ENCODE measurements around the gene PDE3A. TPM values are rescaled to one million over a fixed set of nuclear protein-coding genes. Genes with fewer than 3 reads are reported as not detected.

Gene PDE3A
- total RNA-seq, 1 donor from 2014 or later: 27.9 TPM

GRCh38 chr12:20426957-20427356 lies 58.6 kb downstream of the PDE3A start:
- no peak for TF ChIP-seq CTCF (IDR thresholded peaks at IDR 0.05)
- no peak overlapping the region for H3K27ac Mint-ChIP-seq (ENCODE audit: unreplicated experiment)
- peaks cover 1% of the 10 kb centered on the region for H3K36me3 Mint-ChIP-seq (ENCODE audit: low read depth)
- peaks cover 51% of the 10 kb centered on the region for H3K4me1 Mint-ChIP-seq (ENCODE audit: low read depth)
- no peaks in the 10 kb centered on the region for H3K27me3 Mint-ChIP-seq (ENCODE audit: low read depth)
- no peaks in the 10 kb centered on the region for H3K9me3 Mint-ChIP-seq (ENCODE audit: low read depth)
- no peak for DNase-seq (ENCODE audit: low spot score)
- H3K4me3 Mint-ChIP-seq (ENCODE audit: unreplicated experiment): no peak overlapping the region

GRCh38 chr12:20429852-20430251 lies 61.5 kb downstream of the PDE3A start:
- no peaks in the 10 kb centered on the region for H3K9me3 Mint-ChIP-seq (ENCODE audit: low read depth)

GRCh38 chr12:20432290-20432689 lies 64.0 kb downstream of the PDE3A start:
- H3K27ac Mint-ChIP-seq (ENCODE audit: unreplicated experiment): no peak overlapping the region
- no peak for DNase-seq (ENCODE audit: low spot score)
- peaks cover 59% of the 10 kb centered on the region for H3K4me1 Mint-ChIP-seq (ENCODE audit: low read depth)
- H3K9me3 Mint-ChIP-seq (ENCODE audit: low read depth): no peaks in the 10 kb centered on the region
- no peak overlapping the region for H3K4me3 Mint-ChIP-seq (ENCODE audit: unreplicated experiment)
- no peaks in the 10 kb centered on the region for H3K27me3 Mint-ChIP-seq (ENCODE audit: low read depth)
- H3K36me3 Mint-ChIP-seq (ENCODE audit: low read depth): peaks cover 2% of the 10 kb centered on the region
- no peak for TF ChIP-seq CTCF (IDR thresholded peaks at IDR 0.05)

More at GRCh38 chr12:20429852-20430251, 61.5 kb downstream of the PDE3A start:
- peak overlapping the region; percentile 3 for H3K27ac Mint-ChIP-seq (ENCODE audit: unreplicated experiment)
- H3K4me1 Mint-ChIP-seq (ENCODE audit: low read depth): peaks cover 45% of the 10 kb centered on the region
- no peak for TF ChIP-seq CTCF (IDR thresholded peaks at IDR 0.05)
- no peak for DNase-seq (ENCODE audit: low spot score)
- H3K36me3 Mint-ChIP-seq (ENCODE audit: low read depth): peaks cover 2% of the 10 kb centered on the region
- H3K4me3 Mint-ChIP-seq (ENCODE audit: unreplicated experiment): no peak overlapping the region
- no peaks in the 10 kb centered on the region for H3K27me3 Mint-ChIP-seq (ENCODE audit: low read depth)

GRCh38 chr12:20434996-20435395 lies 66.7 kb downstream of the PDE3A start:
- peak overlapping the region; percentile 3 for H3K27ac Mint-ChIP-seq (ENCODE audit: unreplicated experiment)

GRCh38 chr12:20436316-20436715 lies 68.0 kb downstream of the PDE3A start:
- H3K27me3 Mint-ChIP-seq (ENCODE audit: low read depth): no peaks in the 10 kb centered on the region

More at GRCh38 chr12:20434996-20435395, 66.7 kb downstream of the PDE3A start:
- no peaks in the 10 kb centered on the region for H3K27me3 Mint-ChIP-seq (ENCODE audit: low read depth)
- DNase-seq (ENCODE audit: low spot score): no peak
- H3K9me3 Mint-ChIP-seq (ENCODE audit: low read depth): no peaks in the 10 kb centered on the region
- peaks cover 71% of the 10 kb centered on the region for H3K4me1 Mint-ChIP-seq (ENCODE audit: low read depth)
- peaks cover 2% of the 10 kb centered on the region for H3K36me3 Mint-ChIP-seq (ENCODE audit: low read depth)
- TF ChIP-seq CTCF (IDR thresholded peaks at IDR 0.05): no peak
- no peak overlapping the region for H3K4me3 Mint-ChIP-seq (ENCODE audit: unreplicated experiment)

More at GRCh38 chr12:20436316-20436715, 68.0 kb downstream of the PDE3A start:
- no peak for DNase-seq (ENCODE audit: low spot score)
- Mint-ChIP-seq H3K36me3 (ENCODE audit: low read depth) (peaks cover 2% of the 10 kb centered on the region), H3K27ac (ENCODE audit: unreplicated experiment) (peak overlapping the region; percentile 23), H3K9me3 (ENCODE audit: low read depth) (no peaks in the 10 kb centered on the region), H3K4me3 (ENCODE audit: unreplicated experiment) (no peak overlapping the region), H3K4me1 (ENCODE audit: low read depth) (peaks cover 61% of the 10 kb centered on the region)
- TF ChIP-seq CTCF (IDR thresholded peaks at IDR 0.05): no peak
